GM18951 (cell line): Measurements from ENCODE around the gene PGLYRP4.

Experiments
- POLR2A ChIP-seq: IDR thresholded peaks from 4 replicates; pipeline ENCODE4 v1.6.1; 2011; ENCODE audit warnings: mild to moderate bottlenecking; ENCODE audit not compliant: insufficient read length, insufficient read depth; ENCODE audit errors: extremely low read depth
- in situ Hi-C: fragments of 300-500 bp; cut with MboI; formaldehyde crosslinking; loops from one replicate; pipeline ENCODE4 v1.12.0; 2022; ENCODE audit warnings: low sequenced_read_pairs, mixed read lengths, inconsistent platforms; ENCODE audit not compliant: unreplicated experiment

Gene PGLYRP4

GRCh38 chr1:153348511-153349362 is at the start of gene PGLYRP4:
Gene PGLYRP4, minus strand, starts transcription at chr1:153348841. Its CDS starts 909 bp downstream, at chr1:153347932.
- in situ Hi-C loops, result no loop called here
- no peak for TF ChIP-seq POLR2A

GRCh38 chr1:153397924-153398651 is 49.4 kb upstream of the PGLYRP4 start:
- in situ Hi-C loops, result no loop called here
- no peak for TF ChIP-seq POLR2A

GRCh38 chr1:153397051-153397923 is 48.6 kb upstream of the PGLYRP4 start:
- no peak for TF ChIP-seq POLR2A
- in situ Hi-C loops, result no loop called here

GRCh38 chr1:153396461-153396860 is 47.8 kb upstream of the PGLYRP4 start:
- no peak for TF ChIP-seq POLR2A
- in situ Hi-C loops, result no loop called here

- in situ Hi-C loops, result no loop called here
These were observed 47.1 kb upstream of the PGLYRP4 start for GRCh38 chr1:153395776-153396175.

GRCh38 chr1:153395136-153395685 is 46.6 kb upstream of the PGLYRP4 start:
- TF ChIP-seq POLR2A, result no peak
- in situ Hi-C loops, result no loop called here

More at GRCh38 chr1:153395776-153396175, 47.1 kb upstream of the PGLYRP4 start:
- TF ChIP-seq POLR2A, result no peak

- TF ChIP-seq POLR2A, result no peak
- in situ Hi-C loops, result no loop called here
These were observed 45.8 kb upstream of the PGLYRP4 start for GRCh38 chr1:153394391-153394790.

GRCh38 chr1:153393926-153394325 is 45.3 kb upstream of the PGLYRP4 start:
- no peak for TF ChIP-seq POLR2A
- in situ Hi-C loops, result no loop called here

GRCh38 chr1:153392822-153393221 is 44.2 kb upstream of the PGLYRP4 start:
- TF ChIP-seq POLR2A, result no peak
- in situ Hi-C loops, result no loop called here

GRCh38 chr1:153392258-153392657 is 43.6 kb upstream of the PGLYRP4 start:
- no peak for TF ChIP-seq POLR2A
- in situ Hi-C loops, result no loop called here

GRCh38 chr1:153390938-153391710 is 42.5 kb upstream of the PGLYRP4 start, which contains the start of gene S100A8:
Gene S100A8, minus strand, starts transcription at chr1:153391073. Its CDS starts 538 bp downstream, at chr1:153390535.
- no peak for TF ChIP-seq POLR2A
- in situ Hi-C loops, result no loop called here
